IPS-NIHi7 (cell line): Measurements from ENCODE around the gene TECR.

Experiments used
- DNase-seq: peaks from one replicate; pipeline ENCODE4 v3.0.0; 2012; ENCODE audit warnings: mixed read lengths; ENCODE audit errors: extremely low spot score

Gene TECR

DNA sequence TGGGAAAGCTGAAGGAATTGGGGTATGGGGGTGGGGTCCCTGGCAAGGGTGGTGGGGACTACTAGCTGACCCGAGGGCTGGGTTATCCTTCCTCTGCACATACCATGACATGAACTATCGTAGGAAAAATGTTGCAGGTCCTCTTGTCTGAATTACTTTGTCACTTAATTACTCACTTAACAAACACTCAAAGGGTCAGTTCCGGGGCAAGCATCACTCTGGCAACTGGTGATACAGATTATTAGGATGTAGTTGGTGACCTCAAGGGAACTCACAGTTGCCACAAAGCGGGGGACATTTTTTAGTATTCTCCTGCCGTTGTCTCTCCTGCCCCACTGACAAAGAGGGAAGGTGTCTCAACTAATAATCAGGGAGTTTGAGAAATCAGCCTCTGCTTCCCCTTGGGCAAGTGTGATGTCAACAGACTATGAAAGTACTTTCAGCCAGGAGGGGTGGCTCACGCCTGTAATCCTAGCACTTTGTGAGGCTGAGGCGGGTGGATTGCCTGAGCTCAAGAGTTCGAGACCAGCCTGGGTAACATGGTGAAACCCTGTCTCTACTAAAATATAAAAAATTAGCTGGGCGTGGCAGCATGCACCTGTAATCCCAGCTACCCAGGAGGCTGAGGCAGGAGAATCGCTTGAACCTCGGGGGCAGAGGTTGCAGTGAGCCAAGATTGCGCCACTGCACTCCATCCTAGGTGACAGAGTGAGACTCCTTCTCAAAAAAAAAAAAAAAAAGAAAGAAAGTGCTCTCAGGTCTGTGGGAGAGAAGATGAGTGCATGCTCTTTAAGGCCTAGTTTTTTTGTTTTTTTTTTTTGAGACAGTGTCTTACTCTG lies 21.5 kb upstream of the TECR start:
- no peak for DNase-seq

GRCh38 chr19:14510311-14511228 lies 18.8 kb upstream of the TECR start:
- no peak for DNase-seq

GRCh38 chr19:14511229-14511593 lies 18.2 kb upstream of the TECR start:
- no peak for DNase-seq

DNA sequence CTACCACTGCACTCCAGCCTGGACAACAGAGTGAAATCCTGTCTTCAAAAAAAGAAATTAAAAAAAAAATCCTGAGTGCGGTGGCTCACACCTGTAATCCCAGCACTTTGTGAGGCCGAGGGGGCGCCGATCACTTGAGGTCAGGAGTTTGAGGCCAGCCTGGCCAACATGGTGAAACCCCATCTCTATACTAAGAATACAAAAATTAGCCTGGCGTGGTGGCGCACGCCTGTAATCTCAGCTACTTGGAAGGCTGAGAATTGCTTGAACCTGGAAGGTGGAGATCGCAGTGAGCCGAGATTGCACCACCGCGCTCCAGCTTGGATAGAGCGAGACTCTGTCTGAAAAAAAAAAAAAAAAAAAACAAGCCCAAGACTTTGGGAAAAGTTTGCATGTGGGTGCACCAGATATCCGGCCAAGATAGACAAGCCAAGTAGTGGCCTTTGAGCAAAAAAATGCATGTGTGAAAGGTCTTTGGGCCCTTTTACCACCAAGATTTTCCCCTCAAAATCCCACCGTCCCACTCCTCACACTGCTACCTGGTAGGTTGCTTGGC lies 16.9 kb upstream of the TECR start:
- no peak for DNase-seq

GRCh38 chr19:14514215-14514863 lies 15.1 kb upstream of the TECR start:
- no peak for DNase-seq

GRCh38 chr19:14515501-14516047 lies 13.8 kb upstream of the TECR start:
- DNase-seq, result no peak

GRCh38 chr19:14516048-14516534 lies 13.3 kb upstream of the TECR start:
- no peak for DNase-seq

DNA sequence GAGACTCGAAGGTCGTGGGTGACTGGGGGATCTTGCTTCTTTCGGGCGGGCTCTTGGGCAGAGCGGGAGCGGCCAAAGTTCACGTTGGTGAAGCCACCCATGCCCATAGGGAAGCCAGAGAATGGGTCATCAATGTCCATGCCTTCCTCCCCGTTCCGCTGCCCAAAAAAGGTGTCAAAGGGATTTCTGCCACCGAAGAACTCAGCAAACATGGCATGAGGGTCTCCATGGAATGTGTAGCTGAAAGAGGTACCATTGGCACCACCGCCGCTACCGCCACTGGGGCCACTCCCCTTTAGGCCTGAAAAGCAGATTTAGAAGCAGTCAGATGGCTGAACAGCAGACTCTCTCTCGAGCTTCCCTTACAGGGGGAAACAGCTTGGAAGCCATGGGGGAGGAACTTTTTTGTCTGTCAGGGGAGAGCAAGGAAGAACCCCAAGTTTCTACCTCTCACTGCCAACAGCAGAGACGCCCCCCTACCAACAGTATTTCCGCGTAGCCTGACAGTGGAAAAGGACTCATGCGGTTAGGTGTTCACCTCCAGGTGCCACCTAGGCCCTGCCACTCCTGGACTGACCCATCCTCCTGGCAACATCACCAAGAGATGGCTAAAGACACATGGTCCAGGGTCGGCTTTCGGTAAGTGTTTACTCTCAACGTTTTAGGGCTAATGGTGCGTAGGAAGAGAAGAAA lies 12.5 kb upstream of the TECR start:
- DNase-seq, result no peak

DNA sequence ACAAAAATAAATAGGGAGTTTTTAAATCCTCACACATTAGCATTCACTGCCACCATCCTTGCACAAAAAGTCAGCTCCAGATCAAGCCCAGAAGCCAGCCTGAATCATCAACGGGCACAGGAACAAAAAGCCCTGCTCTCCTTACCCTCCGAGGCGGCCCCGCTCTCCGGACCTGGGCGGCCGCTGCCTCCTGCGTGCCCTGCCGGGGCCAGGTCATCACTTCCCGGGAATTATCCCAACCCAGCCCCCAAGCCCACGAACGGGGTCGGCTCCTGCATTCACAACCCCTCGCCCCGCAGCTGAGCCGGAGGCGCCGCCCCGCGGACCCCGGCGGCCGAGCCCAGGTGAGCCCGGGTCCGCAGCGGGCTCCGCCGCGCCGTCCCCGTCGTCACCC lies 12.0 kb upstream of the TECR start:
- no peak for DNase-seq

- peak; percentile 82 for DNase-seq
Measured at GRCh38 chr19:14517840-14518505, 11.4 kb upstream of the TECR start, which contains the start of gene DNAJB1. Gene DNAJB1, minus strand, starts transcription at chr19:14518397. Its CDS starts 48 bp downstream, at chr19:14518349.

- no peak for DNase-seq
Measured at GRCh38 chr19:14519245-14519859, 10.0 kb upstream of the TECR start.

DNA sequence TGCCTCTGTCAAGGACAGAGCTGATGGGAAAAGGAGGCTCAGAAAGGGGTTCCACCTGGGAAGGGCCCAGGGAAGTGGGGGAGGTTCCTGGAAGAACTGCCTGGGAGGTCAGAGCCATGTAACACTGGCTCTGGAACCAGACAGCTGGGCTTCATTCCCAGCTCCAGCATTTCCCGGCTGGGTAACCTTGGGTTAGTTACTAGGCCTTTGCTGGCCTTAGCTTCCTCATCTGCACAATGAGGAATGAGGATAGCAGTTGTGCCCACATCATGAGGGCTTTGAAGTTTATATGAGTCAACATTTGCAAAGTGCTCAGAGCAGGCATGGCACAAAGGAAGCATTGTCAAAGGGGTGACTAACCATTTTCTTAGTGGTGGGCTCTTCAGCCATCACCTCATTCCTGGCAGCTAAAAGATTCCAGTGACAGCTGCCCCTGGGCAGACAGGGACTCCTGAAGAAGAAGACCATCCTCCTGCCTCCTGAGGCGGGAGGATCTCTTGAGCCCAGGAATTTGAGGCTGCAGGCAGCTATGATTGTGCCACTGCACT lies 9.5 kb upstream of the TECR start:
- no peak for DNase-seq

- no peak for DNase-seq
Measured at GRCh38 chr19:14520543-14520942, 8.9 kb upstream of the TECR start.

DNA sequence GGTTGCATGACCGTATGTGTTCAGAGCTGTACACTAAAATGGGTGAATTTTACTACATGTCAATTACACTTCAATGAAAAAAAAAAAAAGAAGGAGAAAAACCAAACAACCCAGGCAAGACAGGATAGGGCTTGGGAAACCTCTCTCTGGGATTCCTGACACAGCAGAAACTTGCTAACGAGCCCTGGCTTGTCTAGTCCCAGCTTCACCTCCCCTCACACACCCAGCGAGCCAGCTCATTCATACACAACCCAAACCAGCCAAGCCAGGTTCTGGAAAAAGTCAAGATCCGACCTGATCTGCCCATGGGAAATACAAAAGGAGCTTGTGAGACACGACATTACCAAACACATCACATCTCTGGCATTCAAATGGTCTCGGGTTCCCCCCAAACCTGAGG lies 3.7 kb upstream of the TECR start:
- no peak for DNase-seq

- DNase-seq, result no peak
Measured at GRCh38 chr19:14526423-14526822, 3.0 kb upstream of the TECR start.

GRCh38 chr19:14528419-14529253 lies 758 bp upstream of the TECR start:
- DNase-seq, result no peak

GRCh38 chr19:14530005-14530348 lies 583 bp downstream of the TECR start:
- DNase-seq, result no peak

DNA sequence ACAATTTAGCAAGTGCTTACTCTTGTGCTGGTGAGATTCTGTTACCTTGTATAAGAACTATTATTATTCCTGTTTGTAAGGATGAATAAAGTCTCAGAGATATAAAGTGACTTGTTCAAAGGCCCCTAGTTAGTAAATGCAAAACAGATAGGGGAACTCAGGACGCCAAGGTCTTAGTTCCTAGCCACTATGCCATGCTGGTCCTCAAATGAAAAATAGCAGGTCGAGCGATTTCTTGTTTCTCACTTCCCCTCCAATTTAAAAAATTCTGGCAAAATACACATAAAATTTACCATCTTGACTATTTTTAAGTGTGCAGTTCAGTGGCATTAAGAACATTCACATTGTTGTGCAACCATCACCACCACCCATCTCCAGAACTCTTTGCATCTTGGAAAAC lies 1.1 kb downstream of the TECR start:
- no peak for DNase-seq

- no peak for DNase-seq
Measured at GRCh38 chr19:14533450-14533849, 4.1 kb downstream of the TECR start.
